Esophagus muscularis mucosa (tissue), 3 donors: ENCODE results near the gene CCDC167.

Experiments
- POLR2AphosphoS5 ChIP-seq, 2 donors: sonication (generic); formaldehyde crosslinking; IDR thresholded peaks; one replicate each; pipeline ENCODE4 v1.6.1; 2017; ENCODE audit warnings: antibody characterized with exemption in 2 of 2
- TF ChIP-seq, protein P1 (sequence below), 3 experiments: fragments of 200-600 bp in 2 of 3; fragments of 450-650 bp in 1 of 3; sonication (generic) in 2 of 3; IDR thresholded peaks; one replicate each; pipeline ENCODE4 v1.5.1; 2017 to 2019; ENCODE audit warnings: antibody characterized with exemption in 3 of 3, mild to moderate bottlenecking in 2 of 3, moderate library complexity in 1 of 3

DNA sequence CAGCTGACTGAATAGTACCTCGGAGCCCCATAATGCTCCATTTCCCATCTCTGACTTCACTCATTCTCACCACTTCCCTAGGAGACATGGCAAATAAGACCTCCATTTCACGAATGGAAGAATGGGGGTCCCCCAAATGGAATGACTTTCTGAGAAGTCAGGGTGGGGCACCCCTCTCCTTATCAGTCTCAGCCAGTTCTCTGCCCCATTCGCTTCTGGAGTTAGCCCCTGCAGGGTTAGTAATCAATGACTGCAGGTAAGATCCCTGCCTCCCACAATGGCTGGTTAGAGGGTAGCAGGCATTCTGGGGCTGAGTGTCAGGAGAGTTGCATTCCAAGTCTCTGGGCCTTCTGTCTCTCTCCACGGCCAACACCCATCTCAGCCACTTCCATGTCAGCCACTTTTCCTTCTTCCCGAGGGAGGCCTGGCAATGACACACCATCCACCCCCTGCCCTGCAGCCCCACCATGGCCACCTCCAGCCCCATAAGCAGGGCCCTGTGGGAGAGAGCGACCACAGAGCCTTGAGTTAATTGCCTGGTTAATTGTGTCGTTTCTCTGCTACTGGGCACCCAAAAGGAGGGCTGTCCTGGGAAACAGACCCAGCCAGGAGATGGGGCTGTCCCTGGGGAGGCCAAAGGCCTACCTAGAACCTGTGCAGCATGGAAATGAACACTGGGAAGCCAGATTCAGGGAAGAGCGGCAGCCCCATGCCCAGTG is 13.4 kb downstream of the CCDC167 start:
- TF ChIP-seq, protein P1, sequence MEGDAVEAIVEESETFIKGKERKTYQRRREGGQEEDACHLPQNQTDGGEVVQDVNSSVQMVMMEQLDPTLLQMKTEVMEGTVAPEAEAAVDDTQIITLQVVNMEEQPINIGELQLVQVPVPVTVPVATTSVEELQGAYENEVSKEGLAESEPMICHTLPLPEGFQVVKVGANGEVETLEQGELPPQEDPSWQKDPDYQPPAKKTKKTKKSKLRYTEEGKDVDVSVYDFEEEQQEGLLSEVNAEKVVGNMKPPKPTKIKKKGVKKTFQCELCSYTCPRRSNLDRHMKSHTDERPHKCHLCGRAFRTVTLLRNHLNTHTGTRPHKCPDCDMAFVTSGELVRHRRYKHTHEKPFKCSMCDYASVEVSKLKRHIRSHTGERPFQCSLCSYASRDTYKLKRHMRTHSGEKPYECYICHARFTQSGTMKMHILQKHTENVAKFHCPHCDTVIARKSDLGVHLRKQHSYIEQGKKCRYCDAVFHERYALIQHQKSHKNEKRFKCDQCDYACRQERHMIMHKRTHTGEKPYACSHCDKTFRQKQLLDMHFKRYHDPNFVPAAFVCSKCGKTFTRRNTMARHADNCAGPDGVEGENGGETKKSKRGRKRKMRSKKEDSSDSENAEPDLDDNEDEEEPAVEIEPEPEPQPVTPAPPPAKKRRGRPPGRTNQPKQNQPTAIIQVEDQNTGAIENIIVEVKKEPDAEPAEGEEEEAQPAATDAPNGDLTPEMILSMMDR (IDR thresholded peaks at IDR 0.05) = no peak
- no peak for TF ChIP-seq POLR2AphosphoS5 (IDR thresholded peaks at IDR 0.05)
